ENCODE measurements around the gene SCN1A. TPM values are rescaled to one million over a fixed set of nuclear protein-coding genes. Genes with fewer than 3 reads are reported as not detected.
"Not testable (repeated sequence)": the region's sequence is repeated elsewhere in the genome, so short reads cannot be mapped to it uniquely, and the experiment has no call there.

SCN1A gene
- polyA plus RNA-seq, 1 experiment, result 0.28 TPM

DNA sequence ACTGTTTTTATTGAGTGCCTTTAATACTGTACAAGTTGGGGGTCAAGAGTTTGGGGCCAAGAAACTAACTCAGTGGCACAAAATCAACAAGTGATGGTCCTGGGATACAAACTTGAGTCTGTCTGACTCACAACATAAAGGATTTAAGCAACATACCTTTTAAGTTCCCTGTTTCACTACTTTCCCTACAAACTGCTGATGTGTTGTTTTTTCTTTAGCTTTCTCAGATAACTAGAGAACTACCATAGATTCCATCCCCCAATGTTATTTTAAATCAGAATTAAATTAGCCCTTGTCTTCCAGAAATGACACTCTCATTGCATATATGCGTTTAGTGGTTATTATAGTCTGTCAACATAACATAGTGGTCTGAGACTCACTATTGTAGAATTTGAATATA lies 116.2 kb downstream of the SCN1A start:
- DNase-seq (ENCODE audit: low read depth), result no peak
- TF ChIP-seq, protein P1, sequence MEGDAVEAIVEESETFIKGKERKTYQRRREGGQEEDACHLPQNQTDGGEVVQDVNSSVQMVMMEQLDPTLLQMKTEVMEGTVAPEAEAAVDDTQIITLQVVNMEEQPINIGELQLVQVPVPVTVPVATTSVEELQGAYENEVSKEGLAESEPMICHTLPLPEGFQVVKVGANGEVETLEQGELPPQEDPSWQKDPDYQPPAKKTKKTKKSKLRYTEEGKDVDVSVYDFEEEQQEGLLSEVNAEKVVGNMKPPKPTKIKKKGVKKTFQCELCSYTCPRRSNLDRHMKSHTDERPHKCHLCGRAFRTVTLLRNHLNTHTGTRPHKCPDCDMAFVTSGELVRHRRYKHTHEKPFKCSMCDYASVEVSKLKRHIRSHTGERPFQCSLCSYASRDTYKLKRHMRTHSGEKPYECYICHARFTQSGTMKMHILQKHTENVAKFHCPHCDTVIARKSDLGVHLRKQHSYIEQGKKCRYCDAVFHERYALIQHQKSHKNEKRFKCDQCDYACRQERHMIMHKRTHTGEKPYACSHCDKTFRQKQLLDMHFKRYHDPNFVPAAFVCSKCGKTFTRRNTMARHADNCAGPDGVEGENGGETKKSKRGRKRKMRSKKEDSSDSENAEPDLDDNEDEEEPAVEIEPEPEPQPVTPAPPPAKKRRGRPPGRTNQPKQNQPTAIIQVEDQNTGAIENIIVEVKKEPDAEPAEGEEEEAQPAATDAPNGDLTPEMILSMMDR (IDR thresholded peaks at IDR 0.05; ENCODE audit: insufficient read depth, low read depth, low read length), result no peak
- POLR2A ChIA-PET, result no interaction called here
- H3K36me3 ChIP-seq (ENCODE audit: control insufficient read depth, insufficient read depth, low read length), result no peaks in the 10 kb centered on the region
- CTCF ChIA-PET, result no interaction called here
- no peak overlapping the region for H3K4me3 ChIP-seq (ENCODE audit: low read depth, low read length)
- H3K27me3 ChIP-seq (ENCODE audit: control insufficient read depth, insufficient read depth, low read length), result no peaks in the 10 kb centered on the region

DNA sequence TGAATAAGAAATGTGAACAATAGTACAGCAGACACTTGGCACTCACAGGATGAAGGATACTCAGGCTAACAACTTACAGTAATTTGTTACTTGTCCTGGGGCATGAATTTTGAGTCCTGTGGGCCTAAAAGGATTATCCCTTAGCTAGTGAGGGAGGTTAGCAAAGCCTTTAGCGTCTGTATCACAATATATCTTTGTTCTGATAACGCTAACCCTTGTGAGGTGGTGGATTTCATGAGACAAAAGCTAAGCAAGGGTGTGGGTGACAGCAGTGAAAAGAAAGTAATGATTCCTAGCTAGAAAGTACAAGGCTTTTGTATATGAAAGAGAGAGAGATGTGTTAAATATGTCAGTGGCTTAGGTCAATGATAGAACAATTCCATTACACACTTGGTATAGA lies 127.4 kb downstream of the SCN1A start:
- POLR2A ChIA-PET, result no interaction called here
- TF ChIP-seq, protein P1 (IDR thresholded peaks at IDR 0.05; ENCODE audit: insufficient read depth, low read depth, low read length), result no peak
- H3K27me3 ChIP-seq (ENCODE audit: control insufficient read depth, insufficient read depth, low read length), result no peaks in the 10 kb centered on the region
- DNase-seq (ENCODE audit: low read depth), result no peak
- CTCF ChIA-PET, result no interaction called here
- H3K4me3 ChIP-seq (ENCODE audit: low read depth, low read length), result no peak overlapping the region
- H3K36me3 ChIP-seq (ENCODE audit: control insufficient read depth, insufficient read depth, low read length), result no peaks in the 10 kb centered on the region

DNA sequence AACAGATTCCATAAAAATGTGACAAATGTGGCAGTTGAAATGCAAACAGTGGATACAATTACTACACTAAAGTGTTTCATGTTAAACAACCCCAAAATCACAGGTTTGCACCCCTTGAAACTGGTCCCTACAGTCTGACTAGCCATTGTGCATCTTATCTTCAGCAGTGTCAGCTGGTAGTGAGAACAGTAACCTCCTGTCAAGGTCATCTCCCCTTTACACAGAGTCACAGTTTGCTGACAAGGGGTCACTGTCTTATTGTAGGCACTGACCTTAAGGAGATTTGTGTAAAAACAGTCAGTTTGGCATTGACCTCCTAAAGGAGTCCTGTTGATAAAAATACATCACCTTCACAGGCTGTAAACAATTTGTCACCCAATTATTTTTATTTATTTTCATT lies 137.0 kb downstream of the SCN1A start:
- no peak for DNase-seq (ENCODE audit: low read depth)
- POLR2A ChIA-PET, result no interaction called here

DNA sequence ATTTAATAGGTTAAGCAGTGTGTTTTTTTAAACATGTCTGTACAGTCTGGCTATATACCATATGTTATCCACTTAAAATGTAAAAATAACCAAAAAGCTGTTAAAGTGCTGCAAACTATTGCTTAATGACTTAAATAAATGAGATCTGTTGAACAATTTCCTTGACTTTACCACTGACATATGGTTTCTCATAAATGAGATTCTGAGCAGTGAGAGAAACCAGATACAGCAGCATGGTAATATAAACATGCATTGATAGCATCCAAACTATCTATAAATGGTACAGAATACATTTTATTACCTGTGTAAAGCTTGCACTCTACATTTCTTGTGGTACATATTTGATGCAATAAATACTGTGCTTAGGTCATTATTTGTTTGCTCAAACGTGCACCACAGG lies 138.0 kb downstream of the SCN1A start:
- ChIA-PET POLR2A (no interaction called here), CTCF (no interaction called here)
- TF ChIP-seq, protein P1 (IDR thresholded peaks at IDR 0.05; ENCODE audit: insufficient read depth, low read depth, low read length), result no peak
- Histone ChIP-seq H3K36me3 (ENCODE audit: control insufficient read depth, insufficient read depth, low read length) (no peaks in the 10 kb centered on the region), H3K27me3 (ENCODE audit: control insufficient read depth, insufficient read depth, low read length) (no peaks in the 10 kb centered on the region), H3K4me3 (ENCODE audit: low read depth, low read length) (no peak overlapping the region)
- DNase-seq (ENCODE audit: low read depth), result no peak

More for the DNA sequence above, 137.0 kb downstream of the SCN1A start:
- Histone ChIP-seq H3K4me3 (ENCODE audit: low read depth, low read length) (no peak overlapping the region), H3K36me3 (ENCODE audit: control insufficient read depth, insufficient read depth, low read length) (no peaks in the 10 kb centered on the region), H3K27me3 (ENCODE audit: control insufficient read depth, insufficient read depth, low read length) (no peaks in the 10 kb centered on the region)
- CTCF ChIA-PET, result no interaction called here
- TF ChIP-seq, protein P1 (IDR thresholded peaks at IDR 0.05; ENCODE audit: insufficient read depth, low read depth, low read length), result no peak

DNA sequence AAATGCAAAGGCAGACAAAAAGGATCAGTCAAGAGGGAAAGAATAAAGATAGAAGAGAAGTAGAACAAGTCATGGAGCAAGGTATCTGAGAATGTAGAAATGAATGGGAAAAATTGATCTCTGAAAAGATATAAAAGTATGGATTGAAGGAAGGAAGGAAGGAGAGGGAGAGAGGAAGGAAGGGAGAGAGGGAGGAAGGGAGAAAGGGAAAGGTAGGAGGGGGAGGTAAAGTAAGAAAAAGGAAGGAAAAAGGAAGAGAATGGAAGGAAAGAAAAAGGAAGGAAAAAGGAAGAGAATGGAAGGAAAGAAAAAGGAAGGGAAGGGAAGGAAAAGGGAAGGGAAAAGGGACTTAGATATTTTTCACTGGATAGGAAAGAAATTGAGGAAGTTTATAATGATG lies 142.7 kb downstream of the SCN1A start:
- Histone ChIP-seq H3K36me3 (ENCODE audit: control insufficient read depth, insufficient read depth, low read length) (no peaks in the 10 kb centered on the region), H3K27me3 (ENCODE audit: control insufficient read depth, insufficient read depth, low read length) (no peaks in the 10 kb centered on the region), H3K4me3 (ENCODE audit: low read depth, low read length) (no peak overlapping the region)
- TF ChIP-seq, protein P1 (IDR thresholded peaks at IDR 0.05; ENCODE audit: insufficient read depth, low read depth, low read length), result no peak
- DNase-seq (ENCODE audit: low read depth), result no peak
- ChIA-PET POLR2A (no interaction called here), CTCF (interaction anchor here (0.6 kb wide), 1 partner anchor 131 kb away, joined by 3 read pairs; no protein-coding TSS in a partner anchor)

DNA sequence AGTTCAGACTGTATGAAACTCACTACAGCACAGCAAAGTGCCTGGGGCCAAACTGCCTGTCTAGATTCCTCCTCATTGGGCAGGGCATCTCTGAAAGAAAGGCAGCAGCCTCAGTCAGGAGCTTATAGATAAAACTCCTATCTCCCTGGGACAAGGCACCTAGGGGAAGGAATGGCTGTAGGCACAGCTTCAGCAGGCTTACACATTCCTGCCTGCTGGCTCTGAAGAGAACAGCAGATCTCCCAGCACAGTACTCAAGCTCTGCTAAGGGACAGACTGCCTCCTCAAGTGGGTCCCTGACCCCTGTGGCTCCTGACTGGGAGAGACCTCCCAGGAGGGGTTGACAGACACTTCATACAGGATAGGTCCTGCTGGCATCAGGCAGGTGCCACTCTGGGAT lies 155.7 kb downstream of the SCN1A start:
- CTCF ChIA-PET, result interaction anchor here (1.3 kb wide), 1 partner anchor 17 kb away, joined by 5 read pairs; no protein-coding TSS in a partner anchor

More for the DNA sequence above, 155.7 kb downstream of the SCN1A start:
- DNase-seq (ENCODE audit: low read depth); POLR2A ChIA-PET; H3K27me3 ChIP-seq (ENCODE audit: control insufficient read depth, insufficient read depth, low read length); H3K4me3 ChIP-seq (ENCODE audit: low read depth, low read length); H3K36me3 ChIP-seq (ENCODE audit: control insufficient read depth, insufficient read depth, low read length): not testable (repeated sequence)
